Lung (tissue), 12 donors: Measurements from ENCODE around the gene SAMD4A. TPM values are rescaled to one million over a fixed set of nuclear protein-coding genes. Genes with fewer than 3 reads are reported as not detected.

ENCODE experiments used
- ATAC-seq: fragments of 200-7000 bp; cut with Tn5 transposase; one replicate; pipeline ENCODE4 v1.9.1; 2020; ENCODE audit warnings: moderate number of reproducible peaks; ENCODE audit not compliant: insufficient read depth, low FRiP score
- DNase-seq, 3 donors: peaks; one replicate each; pipeline ENCODE4 v3.0.0-alpha.2; 2013 to 2017
- H3K27ac ChIP-seq, 2 donors: one replicate each; pipeline ENCODE4 v1.5.1; 2013; ENCODE audit warnings: mild to moderate bottlenecking in 2 of 2, moderate library complexity in 2 of 2, control low read depth in 1 of 2, inconsistent platforms in 1 of 2, low read depth in 1 of 2, low read length in 1 of 2
- H3K27me3 ChIP-seq, 3 donors: one replicate each; pipeline ENCODE4 v1.5.1; 2013; ENCODE audit warnings: low read length in 2 of 3; ENCODE audit not compliant: control insufficient read depth in 3 of 3, insufficient read depth in 3 of 3
- H3K36me3 ChIP-seq, 4 donors: one replicate each; pipeline ENCODE4 v1.5.1; 2013; ENCODE audit warnings: low read length in 4 of 4, mild to moderate bottlenecking in 1 of 4, moderate library complexity in 1 of 4; ENCODE audit not compliant: control insufficient read depth in 4 of 4, insufficient read depth in 4 of 4
- H3K4me1 ChIP-seq, 5 donors: one replicate each; pipeline ENCODE4 v1.5.1; 2013; ENCODE audit warnings: low read length in 5 of 5, mild to moderate bottlenecking in 2 of 5, moderate library complexity in 1 of 5; ENCODE audit not compliant: control insufficient read depth in 5 of 5, insufficient read depth in 5 of 5
- H3K4me3 ChIP-seq: one replicate; pipeline ENCODE4 v1.5.1; 2013; ENCODE audit warnings: mild to moderate bottlenecking, control low read depth, moderate library complexity
- H3K9ac ChIP-seq, 2 donors: one replicate each; pipeline ENCODE4 v1.5.1; 2013; ENCODE audit warnings: low read length in 2 of 2, control low read depth in 1 of 2; ENCODE audit not compliant: insufficient read depth in 1 of 2
- H3K9me3 ChIP-seq, 4 donors: one replicate each; pipeline ENCODE4 v1.5.1; 2013; ENCODE audit warnings: low read length in 3 of 4, mild to moderate bottlenecking in 1 of 4, moderate library complexity in 1 of 4; ENCODE audit not compliant: control insufficient read depth in 4 of 4, insufficient read depth in 3 of 4
- CTCF ChIP-seq: IDR thresholded peaks from 2 replicates; pipeline ENCODE4 v1.5.1; 2012; ENCODE audit warnings: mild to moderate bottlenecking; ENCODE audit errors: control extremely low read depth, extremely low read depth
- WGBS, 2 donors: extraction: QIAGEN DNeasy Blood & Tissue Kit; methylation state at CpG; one replicate each; pipeline ENCODE4 v1.1.7; 2013; 5-methylcytosine and 5-hydroxymethylcytosine counted together
- polyA plus RNA-seq, 2 donors: library from polyadenylated mRNA; stranded (reverse); fragments of 200-250 nt; gene quantifications; one replicate each; pipeline ENCODE4 v1.2.1, GENCODE V29; 2013
- total RNA-seq, 2 donors: library from RNA; depleted of rRNA in 1 of 2; stranded (reverse); fragments of >200 nt in 1 of 2; gene quantifications; one replicate each; pipeline ENCODE4 v1.2.1, GENCODE V29; 2014 to 2021
- donor health status: control.
- donor health status: control.
- donor health status: Bipolar disorder and iron deficiency.
- donor health status: healthy.
- donor health status: DM: yes; HTN: yes; CAD: no.

Gene SAMD4A
- total and polyA plus RNA-seq, 4 donors: 5.8 to 26.6 (median 16.2) TPM

- no peak for TF ChIP-seq CTCF
- Histone ChIP-seq H3K4me1 (peaks cover 3 to 54% (median 31%) of the 10 kb centered on the region in 5 donors), H3K27ac (peak overlapping the region in 1 of 2 donors; percentile 7), H3K4me3 (no peak overlapping the region), H3K27me3 (no peaks in the 10 kb centered on the region), H3K36me3 (no peaks in the 10 kb centered on the region), H3K9me3 (no peaks in the 10 kb centered on the region), H3K9ac (no peak overlapping the region)
- ATAC-seq: no peak
- peak in 2 of 3 donors; percentile 66 to 67 for DNase-seq
- WGBS, 2 donors: 54 to 55% methylated on average over 5 of the region's 5 CpGs
These were observed 58.2 kb downstream of the SAMD4A start for GRCh38 chr14:54625112-54625511.

GRCh38 chr14:54627219-54627539 lies 60.3 kb downstream of the SAMD4A start:
- no peaks in the 10 kb centered on the region for H3K36me3 ChIP-seq
- H3K9ac ChIP-seq: peak overlapping the region in 1 of 2 donors; percentile 57
- no peak for DNase-seq
- peak overlapping the region; percentile 76 to 82 for H3K27ac ChIP-seq
- TF ChIP-seq CTCF: no peak
- no peaks in the 10 kb centered on the region for H3K27me3 ChIP-seq
- H3K4me1 ChIP-seq: peaks cover 6 to 54% (median 31%) of the 10 kb centered on the region in 5 donors
- H3K9me3 ChIP-seq: peaks cover 0 to 2% (median 0%) of the 10 kb centered on the region in 4 donors
- ATAC-seq: no peak
- H3K4me3 ChIP-seq: no peak overlapping the region
- WGBS, 2 donors: 34 to 49% methylated on average over 4 of the region's 4 CpGs

GRCh38 chr14:54627540-54628363 lies 60.8 kb downstream of the SAMD4A start:
- Histone ChIP-seq H3K4me3 (no peak overlapping the region), H3K36me3 (no peaks in the 10 kb centered on the region), H3K27ac (peak overlapping the region; percentile 76 to 82), H3K9me3 (peaks cover 0 to 2% (median 0%) of the 10 kb centered on the region in 4 donors), H3K4me1 (peaks cover 6 to 54% (median 31%) of the 10 kb centered on the region in 5 donors), H3K9ac (peak overlapping the region; percentile 57), H3K27me3 (no peaks in the 10 kb centered on the region)
- 37 to 44% methylated on average over 13 of the region's 13 CpGs for WGBS, 2 donors
- TF ChIP-seq CTCF: no peak
- peak; percentile 87 to 96 (median 93) for DNase-seq
- ATAC-seq: peak; percentile 40
